Naive thymus-derived CD4-positive, alpha-beta T cell (primary cell): Measurements from ENCODE around the gene DAB2IP. TPM values are rescaled to one million over a fixed set of nuclear protein-coding genes. Genes with fewer than 3 reads are reported as not detected.

ENCODE experiments used
- ATAC-seq: fragments of 150-1000 bp; cut with Tn5 transposase; 2 replicates; pipeline ENCODE4 v1.10.0; 2021; ENCODE audit warnings: mild to moderate bottlenecking, moderate library complexity
- CTCF ChIA-PET: fragments of 350-600 bp; sonication (Branson Sonifier 250); formaldehyde crosslinking; loops from one replicate; lab custom pipeline; 2021; ENCODE audit warnings: antibody characterized with exemption; lab: Charles Lee
- POLR2A ChIA-PET: fragments of 350-600 bp; sonication (Branson Sonifier 250); formaldehyde crosslinking; loops from one replicate; lab custom pipeline; 2021; ENCODE audit warnings: antibody characterized with exemption, inconsistent platforms; lab: Charles Lee
- DNase-seq, 9 donors: peaks; one replicate each; pipeline versions ENCODE4 v3.0.0 to v3.0.0-alpha.2; 2020 to 2022; ENCODE audit warnings: mixed read lengths in 1 of 9
- H3K27ac ChIP-seq: one replicate; pipeline ENCODE4 v1.7.0; 2013; ENCODE audit warnings: mild to moderate bottlenecking, low read depth, low read length, moderate library complexity
- H3K27me3 ChIP-seq, 2 donors: one replicate each; pipeline ENCODE4 v1.7.0; 2013; ENCODE audit warnings: low read length in 2 of 2, mild to moderate bottlenecking in 2 of 2, moderate library complexity in 2 of 2; ENCODE audit not compliant: control insufficient read depth in 2 of 2, insufficient read depth in 2 of 2
- H3K36me3 ChIP-seq, 3 experiments: 1 replicate in 2 of 3; 2 replicates in 1 of 3; pipeline ENCODE4 v1.7.0; 2013; ENCODE audit warnings: low read length in 3 of 3, mild to moderate bottlenecking in 3 of 3, moderate library complexity in 1 of 3; ENCODE audit not compliant: insufficient read depth in 3 of 3, control insufficient read depth in 2 of 3
- H3K4me1 ChIP-seq, 2 donors: one replicate each; pipeline ENCODE4 v1.7.0; 2013; ENCODE audit warnings: low read length in 2 of 2, mild to moderate bottlenecking in 2 of 2, moderate library complexity in 1 of 2; ENCODE audit not compliant: control insufficient read depth in 2 of 2, insufficient read depth in 2 of 2
- H3K4me3 ChIP-seq: 2 replicates; pipeline ENCODE4 v1.7.0; 2013; ENCODE audit warnings: mild to moderate bottlenecking, low read length
- H3K9me3 ChIP-seq, 3 experiments: 1 replicate in 2 of 3; 2 replicates in 1 of 3; pipeline ENCODE4 v1.7.0; 2013; ENCODE audit warnings: low read length in 3 of 3; ENCODE audit not compliant: control insufficient read depth in 2 of 3
- H3K27ac Mint-ChIP-seq, 9 donors: one replicate each; pipeline ENCODE4 v1.8.0; 2020 to 2022; ENCODE audit warnings: mixed read lengths in 9 of 9, mild to moderate bottlenecking in 8 of 9, moderate library complexity in 5 of 9, inconsistent platforms in 2 of 9
- H3K27me3 Mint-ChIP-seq, 5 donors: one replicate each; pipeline ENCODE4 v1.8.0; 2021 to 2022; ENCODE audit warnings: mixed read lengths in 5 of 5, mild to moderate bottlenecking in 1 of 5
- H3K36me3 Mint-ChIP-seq, 5 donors: one replicate each; pipeline ENCODE4 v1.8.0; 2020 to 2022; ENCODE audit warnings: mixed read lengths in 5 of 5, mild to moderate bottlenecking in 3 of 5, inconsistent platforms in 1 of 5
- H3K4me1 Mint-ChIP-seq, 7 donors: one replicate each; pipeline ENCODE4 v1.8.0; 2020 to 2022; ENCODE audit warnings: mixed read lengths in 7 of 7, mild to moderate bottlenecking in 3 of 7, inconsistent platforms in 1 of 7
- H3K4me3 Mint-ChIP-seq, 10 donors: one replicate each; pipeline ENCODE4 v1.8.0; 2020 to 2022; ENCODE audit warnings: mild to moderate bottlenecking in 10 of 10, mixed read lengths in 10 of 10, moderate library complexity in 6 of 10, inconsistent platforms in 2 of 10
- H3K9me3 Mint-ChIP-seq, 11 donors: one replicate each; pipeline ENCODE4 v1.8.0; 2020 to 2022; ENCODE audit warnings: mixed read lengths in 11 of 11, mild to moderate bottlenecking in 4 of 11, inconsistent platforms in 1 of 11, moderate library complexity in 1 of 11
- intact Hi-C, 2 donors: fragments of 100-400 bp; cut with micrococcal nuclease; formaldehyde crosslinking; loops; one replicate each; pipeline ENCODE4 v1.15.1; 2023
- polyA plus RNA-seq, 2 donors: library from polyadenylated mRNA; unstranded; fragments of 300-500 nt; fragmentation: Illumina TruSeq; gene quantifications; one replicate each; pipeline ENCODE4 v1.2.3, GENCODE V29; 2021
- total RNA-seq, 6 experiments: library from RNA in 5 of 6; stranded (reverse) in 5 of 6; gene quantifications; 1 replicate in 5 of 6; 2 replicates in 1 of 6; pipeline ENCODE4 v1.2.3 and lab custom pipeline; 2021 to 2026

The DAB2IP gene
- total and polyA plus RNA-seq, 7 experiments from 2014 or later: 0.15 TPM; not detected in 6

- Histone ChIP-seq H3K4me3 (no peak overlapping the region), H3K4me1 (no peaks in the 10 kb centered on the region), H3K36me3 (no peaks in the 10 kb centered on the region), H3K27ac (no peak overlapping the region), H3K27me3 (no peaks in the 10 kb centered on the region), H3K9me3 (no peaks in the 10 kb centered on the region)
- Mint-ChIP-seq H3K4me3 (no peak overlapping the region), H3K4me1 (peaks cover 0 to 4% (median 0%) of the 10 kb centered on the region in 7 donors), H3K9me3 (no peaks in the 10 kb centered on the region), H3K27ac (no peak overlapping the region), H3K36me3 (no peaks in the 10 kb centered on the region), H3K27me3 (peaks cover 0 to 4% (median 4%) of the 10 kb centered on the region in 5 donors)
- ChIA-PET POLR2A (interaction anchor here (0.6 kb wide), 1 partner anchor 353 kb away, joined by 3 read pairs; no protein-coding TSS in a partner anchor), CTCF (no interaction called here)
- ATAC-seq (no peak), DNase-seq (no peak)
- intact Hi-C loops: no loop called here
Measured at GRCh38 chr9:121625590-121625989, 25.8 kb upstream of the DAB2IP start.

GRCh38 chr9:121626012-121626411 is 25.4 kb upstream of the DAB2IP start:
- no peak overlapping the region for H3K4me3 ChIP-seq
- Mint-ChIP-seq H3K27me3 (peaks cover 0 to 5% (median 4%) of the 10 kb centered on the region in 5 donors), H3K36me3 (no peaks in the 10 kb centered on the region), H3K9me3 (no peaks in the 10 kb centered on the region), H3K27ac (no peak overlapping the region), H3K4me1 (peaks cover 0 to under 1% (median 0%) of the 10 kb centered on the region in 7 donors), H3K4me3 (no peak overlapping the region)
- no peaks in the 10 kb centered on the region for H3K36me3 ChIP-seq
- H3K27me3 ChIP-seq: no peaks in the 10 kb centered on the region
- no peaks in the 10 kb centered on the region for H3K9me3 ChIP-seq
- no peaks in the 10 kb centered on the region for H3K4me1 ChIP-seq
- DNase-seq (no peak), ATAC-seq (no peak)
- ChIA-PET CTCF (no interaction called here), POLR2A (no interaction called here)
- H3K27ac ChIP-seq: no peak overlapping the region
- intact Hi-C loops: no loop called here

- Mint-ChIP-seq H3K27ac (no peak overlapping the region), H3K36me3 (no peaks in the 10 kb centered on the region), H3K9me3 (no peaks in the 10 kb centered on the region), H3K27me3 (peaks cover 0 to 9% (median 4%) of the 10 kb centered on the region in 5 donors), H3K4me1 (no peaks in the 10 kb centered on the region), H3K4me3 (no peak overlapping the region)
- DNase-seq: no peak
- Histone ChIP-seq H3K27ac (no peak overlapping the region), H3K4me1 (no peaks in the 10 kb centered on the region), H3K27me3 (no peaks in the 10 kb centered on the region), H3K4me3 (no peak overlapping the region), H3K36me3 (no peaks in the 10 kb centered on the region), H3K9me3 (no peaks in the 10 kb centered on the region)
- ChIA-PET CTCF (no interaction called here), POLR2A (no interaction called here)
- ATAC-seq: no peak
- intact Hi-C loops: no loop called here
Measured at GRCh38 chr9:121627427-121627826, 24.0 kb upstream of the DAB2IP start.

GRCh38 chr9:121628401-121628800 is 23.0 kb upstream of the DAB2IP start:
- intact Hi-C loops: no loop called here
- ATAC-seq (no peak), DNase-seq (no peak)
- Histone ChIP-seq H3K27me3 (no peaks in the 10 kb centered on the region), H3K4me3 (no peak overlapping the region), H3K27ac (no peak overlapping the region), H3K36me3 (no peaks in the 10 kb centered on the region), H3K9me3 (no peaks in the 10 kb centered on the region), H3K4me1 (no peaks in the 10 kb centered on the region)
- Mint-ChIP-seq H3K27me3 (peaks cover 0 to 15% (median 4%) of the 10 kb centered on the region in 5 donors), H3K9me3 (no peaks in the 10 kb centered on the region), H3K4me3 (no peak overlapping the region), H3K4me1 (no peaks in the 10 kb centered on the region), H3K36me3 (no peaks in the 10 kb centered on the region), H3K27ac (no peak overlapping the region)
- CTCF ChIA-PET: no interaction called here
- POLR2A ChIA-PET: no interaction called here

- CTCF ChIA-PET: no interaction called here
- H3K4me1 Mint-ChIP-seq: peaks cover 0 to 3% (median 0%) of the 10 kb centered on the region in 7 donors
Measured at GRCh38 chr9:121631115-121631514, 20.3 kb upstream of the DAB2IP start.

GRCh38 chr9:121631978-121632418 is 19.4 kb upstream of the DAB2IP start:
- Histone ChIP-seq H3K36me3 (no peaks in the 10 kb centered on the region), H3K4me3 (no peak overlapping the region), H3K9me3 (no peaks in the 10 kb centered on the region), H3K27ac (no peak overlapping the region), H3K27me3 (no peaks in the 10 kb centered on the region), H3K4me1 (no peaks in the 10 kb centered on the region)
- no peak overlapping the region for H3K27ac Mint-ChIP-seq
- ChIA-PET POLR2A (no interaction called here), CTCF (no interaction called here)
- no peaks in the 10 kb centered on the region for H3K36me3 Mint-ChIP-seq
- peaks cover 0 to 3% (median 0%) of the 10 kb centered on the region in 7 donors for H3K4me1 Mint-ChIP-seq
- intact Hi-C loops: no loop called here
- DNase-seq: no peak
- H3K27me3 Mint-ChIP-seq: peaks cover 0 to 25% (median 0%) of the 10 kb centered on the region in 5 donors
- no peaks in the 10 kb centered on the region for H3K9me3 Mint-ChIP-seq
- no peak for ATAC-seq
- H3K4me3 Mint-ChIP-seq: no peak overlapping the region

More at GRCh38 chr9:121631115-121631514, 20.3 kb upstream of the DAB2IP start:
- Histone ChIP-seq H3K9me3 (no peaks in the 10 kb centered on the region), H3K36me3 (no peaks in the 10 kb centered on the region), H3K4me3 (no peak overlapping the region), H3K27me3 (no peaks in the 10 kb centered on the region), H3K27ac (no peak overlapping the region), H3K4me1 (no peaks in the 10 kb centered on the region)
- POLR2A ChIA-PET: no interaction called here
- ATAC-seq (no peak), DNase-seq (no peak)
- Mint-ChIP-seq H3K27me3 (peaks cover 0 to 25% (median 0%) of the 10 kb centered on the region in 5 donors), H3K36me3 (no peaks in the 10 kb centered on the region), H3K9me3 (no peaks in the 10 kb centered on the region), H3K4me3 (no peak overlapping the region), H3K27ac (no peak overlapping the region)
- intact Hi-C loops: no loop called here

- Mint-ChIP-seq H3K27ac (no peak overlapping the region), H3K27me3 (peaks cover 0 to 25% (median 5%) of the 10 kb centered on the region in 5 donors), H3K4me1 (peaks cover 0 to 3% (median 0%) of the 10 kb centered on the region in 7 donors), H3K36me3 (no peaks in the 10 kb centered on the region), H3K4me3 (no peak overlapping the region), H3K9me3 (no peaks in the 10 kb centered on the region)
- Histone ChIP-seq H3K27ac (no peak overlapping the region), H3K36me3 (no peaks in the 10 kb centered on the region), H3K4me3 (no peak overlapping the region), H3K4me1 (no peaks in the 10 kb centered on the region), H3K9me3 (no peaks in the 10 kb centered on the region), H3K27me3 (no peaks in the 10 kb centered on the region)
- intact Hi-C loops: no loop called here
- no peak for DNase-seq
- ATAC-seq: no peak
- ChIA-PET CTCF (no interaction called here), POLR2A (no interaction called here)
Measured at GRCh38 chr9:121633119-121633714, 18.2 kb upstream of the DAB2IP start.
